GM18868 (cell line): ENCODE measurements around the gene EPYC.
A peak's percentile ranks its signal among the peaks of the same experiment; 100 is the strongest.

Experiments used
- ATAC-seq: cut with Tn5 transposase; IDR thresholded peaks from one replicate; pipeline ENCODE4 v1.9.1; 2021; ENCODE audit warnings: mild to moderate bottlenecking, moderate library complexity; ENCODE audit not compliant: unreplicated experiment

Gene EPYC

GRCh38 chr12:90915353-90915752 lies 89.4 kb downstream of the EPYC start:
- peak; percentile 86 for ATAC-seq
